ENCODE results near the gene NPIPB6.
"Not testable (repeated sequence)": the region's sequence is repeated elsewhere in the genome, so short reads cannot be mapped to it uniquely, and the experiment has no call there.

NPIPB6 gene

GRCh38 chr16:28364268-28365173 lies 1.2 kb upstream of the NPIPB6 start:
- peak in 2 of 3 donors; percentile 1 to 8 for DNase-seq
- H3K27me3 ChIP-seq (replicated peaks; ENCODE audit: control insufficient read depth, insufficient read depth, low read length, poor library complexity, severe bottlenecking); H3K36me3 ChIP-seq (ENCODE audit: control insufficient read depth, insufficient read depth, low read length); H3K4me1 ChIP-seq (ENCODE audit: control insufficient read depth, insufficient read depth, low read length, poor library complexity, severe bottlenecking); H3K4me3 ChIP-seq (ENCODE audit: insufficient read depth, low read depth, low read length, poor library complexity, severe bottlenecking); H3K27ac ChIP-seq (ENCODE audit: insufficient read depth, low read length, poor library complexity, severe bottlenecking); H3K9me3 ChIP-seq (ENCODE audit: control insufficient read depth, low read length): not testable (repeated sequence)

GRCh38 chr16:28362600-28362999 lies 708 bp downstream of the NPIPB6 start:
- H3K27me3 ChIP-seq (replicated peaks; ENCODE audit: control insufficient read depth, insufficient read depth, low read length, poor library complexity, severe bottlenecking); H3K4me1 ChIP-seq (ENCODE audit: control insufficient read depth, insufficient read depth, low read length, poor library complexity, severe bottlenecking); H3K4me3 ChIP-seq (ENCODE audit: insufficient read depth, low read depth, low read length, poor library complexity, severe bottlenecking); H3K36me3 ChIP-seq (ENCODE audit: control insufficient read depth, insufficient read depth, low read length); H3K9me3 ChIP-seq (ENCODE audit: control insufficient read depth, low read length); H3K27ac ChIP-seq (ENCODE audit: insufficient read depth, low read length, poor library complexity, severe bottlenecking); DNase-seq: not testable (repeated sequence)

GRCh38 chr16:28338230-28338629 lies 25.1 kb downstream of the NPIPB6 start:
- H3K9me3 ChIP-seq (ENCODE audit: control insufficient read depth, low read length); H3K27ac ChIP-seq (ENCODE audit: insufficient read depth, low read length, poor library complexity, severe bottlenecking); H3K4me3 ChIP-seq (ENCODE audit: insufficient read depth, low read depth, low read length, poor library complexity, severe bottlenecking); H3K4me1 ChIP-seq (ENCODE audit: control insufficient read depth, insufficient read depth, low read length, poor library complexity, severe bottlenecking); DNase-seq; H3K27me3 ChIP-seq (replicated peaks; ENCODE audit: control insufficient read depth, insufficient read depth, low read length, poor library complexity, severe bottlenecking); H3K36me3 ChIP-seq (ENCODE audit: control insufficient read depth, insufficient read depth, low read length): not testable (repeated sequence)

GRCh38 chr16:28336940-28337710 lies 26.2 kb downstream of the NPIPB6 start:
- not testable (repeated sequence) for H3K4me3 ChIP-seq (ENCODE audit: insufficient read depth, low read depth, low read length, poor library complexity, severe bottlenecking); H3K4me1 ChIP-seq (ENCODE audit: control insufficient read depth, insufficient read depth, low read length, poor library complexity, severe bottlenecking); DNase-seq; H3K9me3 ChIP-seq (ENCODE audit: control insufficient read depth, low read length); H3K27me3 ChIP-seq (replicated peaks; ENCODE audit: control insufficient read depth, insufficient read depth, low read length, poor library complexity, severe bottlenecking); H3K36me3 ChIP-seq (ENCODE audit: control insufficient read depth, insufficient read depth, low read length); H3K27ac ChIP-seq (ENCODE audit: insufficient read depth, low read length, poor library complexity, severe bottlenecking)

- not testable (repeated sequence) for H3K4me1 ChIP-seq (ENCODE audit: control insufficient read depth, insufficient read depth, low read length, poor library complexity, severe bottlenecking); H3K36me3 ChIP-seq (ENCODE audit: control insufficient read depth, insufficient read depth, low read length); DNase-seq; H3K4me3 ChIP-seq (ENCODE audit: insufficient read depth, low read depth, low read length, poor library complexity, severe bottlenecking); H3K9me3 ChIP-seq (ENCODE audit: control insufficient read depth, low read length); H3K27ac ChIP-seq (ENCODE audit: insufficient read depth, low read length, poor library complexity, severe bottlenecking); H3K27me3 ChIP-seq (replicated peaks; ENCODE audit: control insufficient read depth, insufficient read depth, low read length, poor library complexity, severe bottlenecking)
These were observed 27.6 kb downstream of the NPIPB6 start for GRCh38 chr16:28335678-28336077.

- not testable (repeated sequence) for H3K4me3 ChIP-seq (ENCODE audit: insufficient read depth, low read depth, low read length, poor library complexity, severe bottlenecking); H3K36me3 ChIP-seq (ENCODE audit: control insufficient read depth, insufficient read depth, low read length); H3K27ac ChIP-seq (ENCODE audit: insufficient read depth, low read length, poor library complexity, severe bottlenecking); H3K4me1 ChIP-seq (ENCODE audit: control insufficient read depth, insufficient read depth, low read length, poor library complexity, severe bottlenecking); H3K27me3 ChIP-seq (replicated peaks; ENCODE audit: control insufficient read depth, insufficient read depth, low read length, poor library complexity, severe bottlenecking); H3K9me3 ChIP-seq (ENCODE audit: control insufficient read depth, low read length); DNase-seq
These were observed 30.7 kb downstream of the NPIPB6 start for GRCh38 chr16:28332632-28333031.

GRCh38 chr16:28330981-28331380 lies 32.3 kb downstream of the NPIPB6 start:
- DNase-seq; H3K27ac ChIP-seq (ENCODE audit: insufficient read depth, low read length, poor library complexity, severe bottlenecking); H3K27me3 ChIP-seq (replicated peaks; ENCODE audit: control insufficient read depth, insufficient read depth, low read length, poor library complexity, severe bottlenecking); H3K4me3 ChIP-seq (ENCODE audit: insufficient read depth, low read depth, low read length, poor library complexity, severe bottlenecking); H3K9me3 ChIP-seq (ENCODE audit: control insufficient read depth, low read length); H3K4me1 ChIP-seq (ENCODE audit: control insufficient read depth, insufficient read depth, low read length, poor library complexity, severe bottlenecking); H3K36me3 ChIP-seq (ENCODE audit: control insufficient read depth, insufficient read depth, low read length): not testable (repeated sequence)

- H3K9me3 ChIP-seq (ENCODE audit: control insufficient read depth, low read length); H3K4me3 ChIP-seq (ENCODE audit: insufficient read depth, low read depth, low read length, poor library complexity, severe bottlenecking); H3K27ac ChIP-seq (ENCODE audit: insufficient read depth, low read length, poor library complexity, severe bottlenecking); H3K36me3 ChIP-seq (ENCODE audit: control insufficient read depth, insufficient read depth, low read length); H3K4me1 ChIP-seq (ENCODE audit: control insufficient read depth, insufficient read depth, low read length, poor library complexity, severe bottlenecking); DNase-seq; H3K27me3 ChIP-seq (replicated peaks; ENCODE audit: control insufficient read depth, insufficient read depth, low read length, poor library complexity, severe bottlenecking): not testable (repeated sequence)
These were observed 33.1 kb downstream of the NPIPB6 start for GRCh38 chr16:28330232-28330631.

GRCh38 chr16:28326881-28327610 lies 36.3 kb downstream of the NPIPB6 start:
- Histone ChIP-seq H3K27ac (ENCODE audit: insufficient read depth, low read length, poor library complexity, severe bottlenecking) (no peak overlapping the region), H3K4me3 (ENCODE audit: insufficient read depth, low read depth, low read length, poor library complexity, severe bottlenecking) (no peak overlapping the region), H3K27me3 (replicated peaks; ENCODE audit: control insufficient read depth, insufficient read depth, low read length, poor library complexity, severe bottlenecking) (no peaks in the 10 kb centered on the region), H3K36me3 (ENCODE audit: control insufficient read depth, insufficient read depth, low read length) (no peaks in the 10 kb centered on the region), H3K4me1 (ENCODE audit: control insufficient read depth, insufficient read depth, low read length, poor library complexity, severe bottlenecking) (no peaks in the 10 kb centered on the region), H3K9me3 (ENCODE audit: control insufficient read depth, low read length) (no peaks in the 10 kb centered on the region)
- DNase-seq: peak in 2 of 3 donors; percentile 20 to 40

- H3K27me3 ChIP-seq (replicated peaks; ENCODE audit: control insufficient read depth, insufficient read depth, low read length, poor library complexity, severe bottlenecking): no peaks in the 10 kb centered on the region
- no peaks in the 10 kb centered on the region for H3K36me3 ChIP-seq (ENCODE audit: control insufficient read depth, insufficient read depth, low read length)
- no peaks in the 10 kb centered on the region for H3K4me1 ChIP-seq (ENCODE audit: control insufficient read depth, insufficient read depth, low read length, poor library complexity, severe bottlenecking)
- H3K27ac ChIP-seq (ENCODE audit: insufficient read depth, low read length, poor library complexity, severe bottlenecking): no peak overlapping the region
- H3K9me3 ChIP-seq (ENCODE audit: control insufficient read depth, low read length): no peaks in the 10 kb centered on the region
- no peak for DNase-seq
- H3K4me3 ChIP-seq (ENCODE audit: insufficient read depth, low read depth, low read length, poor library complexity, severe bottlenecking): no peak overlapping the region
These were observed 38.4 kb downstream of the NPIPB6 start for GRCh38 chr16:28324887-28325279.
